Gastroesophageal sphincter (tissue), 3 donors: Measurements from ENCODE around the gene CTCF.

Experiments used
- CTCF ChIP-seq, 4 experiments: fragments of 200-600 bp in 2 of 4; fragments of 450-650 bp in 2 of 4; sonication (generic) in 1 of 4; IDR thresholded peaks; one replicate each; pipeline ENCODE4 v1.5.1; 2017 to 2019; ENCODE audit warnings: antibody characterized with exemption in 4 of 4, mild to moderate bottlenecking in 2 of 4, moderate library complexity in 2 of 4
- EP300 ChIP-seq: sonication (generic); formaldehyde crosslinking; IDR thresholded peaks from one replicate; pipeline ENCODE4 v1.6.1; 2017; ENCODE audit warnings: antibody characterized with exemption, mild to moderate bottlenecking
- POLR2A ChIP-seq, 2 donors: fragments of 450-650 bp; IDR thresholded peaks; one replicate each; pipeline ENCODE4 v1.6.1; 2017; ENCODE audit warnings: antibody characterized with exemption in 2 of 2, mild to moderate bottlenecking in 2 of 2, moderate library complexity in 1 of 2

DNA sequence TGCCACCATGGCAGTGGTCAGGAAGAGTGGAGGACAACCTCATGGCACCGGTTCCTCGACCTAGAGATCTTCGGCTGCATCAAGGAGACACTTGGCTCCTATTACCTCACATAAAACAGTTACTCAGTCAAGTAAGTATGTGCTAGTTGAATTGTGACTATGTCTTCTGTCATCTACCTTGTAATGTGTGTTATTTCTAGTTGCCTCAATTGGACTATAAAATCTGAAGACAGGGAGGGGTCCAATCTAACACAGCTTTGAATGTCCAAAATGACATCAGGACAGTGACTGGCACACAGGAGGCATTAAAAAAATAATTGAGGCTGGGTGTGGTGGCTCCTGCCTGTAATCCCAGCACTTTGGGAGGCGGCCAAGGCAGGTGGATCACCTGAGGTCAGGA, 121.4 kb downstream of the CTCF start:
- no peak for TF ChIP-seq CTCF (IDR thresholded peaks at IDR 0.05)
- TF ChIP-seq POLR2A (IDR thresholded peaks at IDR 0.05), result no peak
- TF ChIP-seq EP300, result no peak
